ENCODE measurements around the gene WNT9A. TPM values are rescaled to one million over a fixed set of nuclear protein-coding genes. Genes with fewer than 3 reads are reported as not detected.

The WNT9A gene
- total RNA-seq, 1 experiment from 2014 or later: 22.2 TPM

GRCh38 chr1:227899820-227900449, 47.8 kb downstream of the WNT9A start:
- no peak overlapping the region for H3K27ac ChIP-seq (ENCODE audit: low read length)
- intact Hi-C loops (cut with micrococcal nuclease): no loop called here
- H3K36me3 ChIP-seq (ENCODE audit: low read depth, low read length): no peaks in the 10 kb centered on the region
- TF ChIP-seq EZH2 (IDR thresholded peaks at IDR 0.05; ENCODE audit: low read length, unreplicated experiment): no peak
- no peak for DNase-seq
- H3K27me3 ChIP-seq (ENCODE audit: low read length): no peaks in the 10 kb centered on the region
- no peak overlapping the region for H3K4me3 ChIP-seq (ENCODE audit: low read length)
- no peaks in the 10 kb centered on the region for H3K4me1 ChIP-seq (ENCODE audit: insufficient read depth, low read length)
- H2AFZ ChIP-seq (ENCODE audit: low read length): no peak overlapping the region
- ChIA-PET CTCF (interaction anchor here (0.7 kb wide), 1 partner anchor 429 kb away, joined by 4 read pairs; no protein-coding TSS in a partner anchor), POLR2A (ENCODE audit: unreplicated experiment) (no interaction called here)
- H3K9me2 ChIP-seq (replicated peaks; ENCODE audit: low read length): no peaks in the 10 kb centered on the region
- no peak overlapping the region for H3K4me2 ChIP-seq (ENCODE audit: low read length)
- no peaks in the 10 kb centered on the region for H3F3A ChIP-seq (ENCODE audit: low read length, unreplicated experiment)
- BruUV-seq (replicated peaks): no TSS peak
- no peaks in the 10 kb centered on the region for H3K79me2 ChIP-seq (ENCODE audit: low read length)
- H3K9me3 ChIP-seq (ENCODE audit: low read length): no peaks in the 10 kb centered on the region
- ATAC-seq: no peak
- H4K20me1 ChIP-seq (ENCODE audit: low read length): no peaks in the 10 kb centered on the region
- H3K9ac ChIP-seq (ENCODE audit: low read length): no peak overlapping the region

DNA sequence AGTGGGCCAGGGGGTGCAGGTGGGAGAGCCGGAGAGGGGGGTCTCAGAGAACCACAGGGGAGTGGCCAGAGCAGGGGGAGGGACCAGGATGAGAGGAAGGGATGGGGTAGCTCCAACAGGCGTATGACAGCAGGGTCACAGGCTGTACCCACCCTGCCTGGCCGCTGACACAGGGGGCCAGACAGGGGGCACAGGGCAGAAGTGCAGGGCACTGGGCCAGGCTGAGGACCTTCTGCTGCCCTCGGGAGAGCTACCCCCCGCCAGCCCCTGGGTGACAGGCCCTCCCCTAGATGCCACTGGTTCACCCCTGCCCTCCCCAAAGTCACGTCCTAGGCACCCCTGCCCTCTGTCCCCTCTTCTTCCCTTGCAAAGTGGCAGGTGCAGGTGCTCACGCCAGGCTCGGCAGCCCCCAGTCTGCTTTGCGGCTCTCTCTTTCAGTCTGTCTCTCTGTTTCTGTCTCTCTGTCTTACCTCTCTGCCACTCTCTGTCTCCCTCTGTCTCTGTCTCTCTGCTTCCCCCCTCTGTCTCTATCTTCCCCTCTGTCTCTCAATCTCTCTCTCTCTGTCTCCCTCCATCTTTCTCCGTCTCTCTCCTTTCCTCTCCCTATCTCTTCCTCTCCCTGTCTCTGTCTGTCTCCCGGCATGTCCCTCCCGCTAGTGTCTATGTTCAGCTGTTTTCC, 48.5 kb downstream of the WNT9A start:
- Histone ChIP-seq H3K9me3 (ENCODE audit: low read length) (no peaks in the 10 kb centered on the region), H3K4me1 (ENCODE audit: insufficient read depth, low read length) (no peaks in the 10 kb centered on the region), H2AFZ (ENCODE audit: low read length) (no peak overlapping the region), H3K4me2 (ENCODE audit: low read length) (no peak overlapping the region), H3K4me3 (ENCODE audit: low read length) (no peak overlapping the region), H3K36me3 (ENCODE audit: low read depth, low read length) (no peaks in the 10 kb centered on the region), H4K20me1 (ENCODE audit: low read length) (no peaks in the 10 kb centered on the region), H3K9ac (ENCODE audit: low read length) (no peak overlapping the region), H3K9me2 (replicated peaks; ENCODE audit: low read length) (no peaks in the 10 kb centered on the region), H3K27me3 (ENCODE audit: low read length) (no peaks in the 10 kb centered on the region), H3K79me2 (ENCODE audit: low read length) (no peaks in the 10 kb centered on the region), H3K27ac (ENCODE audit: low read length) (no peak overlapping the region), H3F3A (ENCODE audit: low read length, unreplicated experiment) (no peaks in the 10 kb centered on the region)
- ATAC-seq (no peak), DNase-seq (no peak)
- no peak for TF ChIP-seq EZH2phosphoT487 (IDR thresholded peaks at IDR 0.05; ENCODE audit: borderline replicate concordance, low read length)
- no peak for TF ChIP-seq CTCF (conservative IDR thresholded peaks at IDR 0.05; ENCODE audit: low read depth, low read length)
- TF ChIP-seq EZH2 (IDR thresholded peaks at IDR 0.05; ENCODE audit: low read length, unreplicated experiment): no peak
- intact Hi-C loops (cut with micrococcal nuclease): no loop called here
- no TSS peak for BruUV-seq (replicated peaks)
- ChIA-PET POLR2A (ENCODE audit: unreplicated experiment) (no interaction called here), CTCF (interaction anchor here (0.7 kb wide), 1 partner anchor 429 kb away, joined by 4 read pairs; no protein-coding TSS in a partner anchor)

- Histone ChIP-seq H3K9me3 (ENCODE audit: low read length) (no peaks in the 10 kb centered on the region), H3K4me1 (ENCODE audit: insufficient read depth, low read length) (no peaks in the 10 kb centered on the region), H3F3A (ENCODE audit: low read length, unreplicated experiment) (no peaks in the 10 kb centered on the region), H3K4me2 (ENCODE audit: low read length) (no peak overlapping the region), H2AFZ (ENCODE audit: low read length) (no peak overlapping the region), H3K27me3 (ENCODE audit: low read length) (no peaks in the 10 kb centered on the region), H3K36me3 (ENCODE audit: low read depth, low read length) (no peaks in the 10 kb centered on the region), H3K9ac (ENCODE audit: low read length) (no peak overlapping the region), H3K79me2 (ENCODE audit: low read length) (no peaks in the 10 kb centered on the region), H3K27ac (ENCODE audit: low read length) (no peak overlapping the region), H4K20me1 (ENCODE audit: low read length) (no peaks in the 10 kb centered on the region), H3K9me2 (replicated peaks; ENCODE audit: low read length) (no peaks in the 10 kb centered on the region), H3K4me3 (ENCODE audit: low read length) (no peak overlapping the region)
- DNase-seq: no peak
- no peak for ATAC-seq
- no TSS peak for BruUV-seq (replicated peaks)
- CTCF ChIA-PET: no interaction called here
- POLR2A ChIA-PET (ENCODE audit: unreplicated experiment): no interaction called here
- TF ChIP-seq EZH2 (IDR thresholded peaks at IDR 0.05; ENCODE audit: low read length, unreplicated experiment) (no peak), EZH2phosphoT487 (IDR thresholded peaks at IDR 0.05; ENCODE audit: borderline replicate concordance, low read length) (no peak), CTCF (conservative IDR thresholded peaks at IDR 0.05; ENCODE audit: low read depth, low read length) (no peak)
- intact Hi-C loops (cut with micrococcal nuclease): no loop called here
Observed at GRCh38 chr1:227898502-227899140, 49.1 kb downstream of the WNT9A start.

Measured in PC-3 (cell line).